ENCODE measurements around the gene CALN1.
"Not testable (repeated sequence)": the region's sequence is repeated elsewhere in the genome, so short reads cannot be mapped to it uniquely, and the experiment has no call there.

The CALN1 gene
- 0 reads per million in 2 experiments for total RNA-seq

- DNase-seq (ENCODE audit: low read depth): not testable (repeated sequence)
Observed at GRCh38 chr7:72412121-72412618, at the start of gene CALN1. Gene CALN1 (minus strand): TSS chr7:72412338.

GRCh38 chr7:72453471-72453870 lies 41.3 kb upstream of the CALN1 start:
- DNase-seq (ENCODE audit: low read depth): no peak

GRCh38 chr7:72447465-72448204 lies 35.5 kb upstream of the CALN1 start:
- no peak for DNase-seq (ENCODE audit: low read depth)

GRCh38 chr7:72446591-72447462 lies 34.7 kb upstream of the CALN1 start:
- no peak for DNase-seq (ENCODE audit: low read depth)

GRCh38 chr7:72446131-72446530 lies 34.0 kb upstream of the CALN1 start:
- DNase-seq (ENCODE audit: low read depth): no peak

GRCh38 chr7:72445580-72445979 lies 33.4 kb upstream of the CALN1 start:
- DNase-seq (ENCODE audit: low read depth): no peak

- no peak for DNase-seq (ENCODE audit: low read depth)
Observed at GRCh38 chr7:72445075-72445474, 32.9 kb upstream of the CALN1 start.

- DNase-seq (ENCODE audit: low read depth): no peak
Observed at GRCh38 chr7:72444026-72444776, 32.1 kb upstream of the CALN1 start.

GRCh38 chr7:72441791-72442190 lies 29.7 kb upstream of the CALN1 start:
- no peak for DNase-seq (ENCODE audit: low read depth)

- no peak for DNase-seq (ENCODE audit: low read depth)
Observed at GRCh38 chr7:72438491-72438890, 26.4 kb upstream of the CALN1 start.

- no peak for DNase-seq (ENCODE audit: low read depth)
Observed at GRCh38 chr7:72437610-72438009, 25.5 kb upstream of the CALN1 start.

- no peak for DNase-seq (ENCODE audit: low read depth)
Observed at GRCh38 chr7:72437061-72437585, 25.0 kb upstream of the CALN1 start.

- no peak for DNase-seq (ENCODE audit: low read depth)
Observed at GRCh38 chr7:72435925-72436480, 23.9 kb upstream of the CALN1 start.

GRCh38 chr7:72435366-72435765 lies 23.2 kb upstream of the CALN1 start:
- DNase-seq (ENCODE audit: low read depth): no peak

GRCh38 chr7:72430531-72430930 lies 18.4 kb upstream of the CALN1 start:
- no peak for DNase-seq (ENCODE audit: low read depth)

GRCh38 chr7:72429316-72429715 lies 17.2 kb upstream of the CALN1 start:
- DNase-seq (ENCODE audit: low read depth): no peak

- DNase-seq (ENCODE audit: low read depth): no peak
Observed at GRCh38 chr7:72416846-72417245, 4.7 kb upstream of the CALN1 start.

GRCh38 chr7:72415586-72415985 lies 3.4 kb upstream of the CALN1 start:
- no peak for DNase-seq (ENCODE audit: low read depth)

GRCh38 chr7:72413886-72414285 lies 1.7 kb upstream of the CALN1 start:
- no peak for DNase-seq (ENCODE audit: low read depth)

GRCh38 chr7:72413290-72413689 lies 1.2 kb upstream of the CALN1 start:
- DNase-seq (ENCODE audit: low read depth): no peak

- DNase-seq (ENCODE audit: low read depth): no peak
Observed at GRCh38 chr7:72411419-72411818, 719 bp downstream of the CALN1 start.

GRCh38 chr7:72409638-72410015 lies 2.5 kb downstream of the CALN1 start:
- DNase-seq (ENCODE audit: low read depth): no peak
